Epithelial cell of proximal tubule (primary cell): Measurements from ENCODE around the gene NOX3. TPM values are rescaled to one million over a fixed set of nuclear protein-coding genes. Genes with fewer than 3 reads are reported as not detected.
"Not testable (repeated sequence)": the region's sequence is repeated elsewhere in the genome, so short reads cannot be mapped to it uniquely, and the experiment has no call there.

Experiments
- DNase-seq: peaks from one replicate; pipeline ENCODE4 v3.0.0-alpha.2; 2011; ENCODE audit warnings: low read depth
- H3K4me3 ChIP-seq: 2 replicates; pipeline ENCODE4 v1.5.1; 2011; ENCODE audit warnings: low read depth, mild to moderate bottlenecking, low read length
- total RNA-seq: library from RNA; depleted of rRNA; stranded (reverse); fragments of >200 nt; gene quantifications from 2 replicates; pipeline ENCODE4 v1.2.3, GENCODE V29; 2015
- TF ChIP-seq, protein P1 (sequence below): conservative IDR thresholded peaks from 2 replicates; pipeline ENCODE4 v1.5.1; 2012; ENCODE audit warnings: low read depth, mild to moderate bottlenecking, low read length

The NOX3 gene
- total RNA-seq, 1 donor from 2014 or later: not detected

DNA sequence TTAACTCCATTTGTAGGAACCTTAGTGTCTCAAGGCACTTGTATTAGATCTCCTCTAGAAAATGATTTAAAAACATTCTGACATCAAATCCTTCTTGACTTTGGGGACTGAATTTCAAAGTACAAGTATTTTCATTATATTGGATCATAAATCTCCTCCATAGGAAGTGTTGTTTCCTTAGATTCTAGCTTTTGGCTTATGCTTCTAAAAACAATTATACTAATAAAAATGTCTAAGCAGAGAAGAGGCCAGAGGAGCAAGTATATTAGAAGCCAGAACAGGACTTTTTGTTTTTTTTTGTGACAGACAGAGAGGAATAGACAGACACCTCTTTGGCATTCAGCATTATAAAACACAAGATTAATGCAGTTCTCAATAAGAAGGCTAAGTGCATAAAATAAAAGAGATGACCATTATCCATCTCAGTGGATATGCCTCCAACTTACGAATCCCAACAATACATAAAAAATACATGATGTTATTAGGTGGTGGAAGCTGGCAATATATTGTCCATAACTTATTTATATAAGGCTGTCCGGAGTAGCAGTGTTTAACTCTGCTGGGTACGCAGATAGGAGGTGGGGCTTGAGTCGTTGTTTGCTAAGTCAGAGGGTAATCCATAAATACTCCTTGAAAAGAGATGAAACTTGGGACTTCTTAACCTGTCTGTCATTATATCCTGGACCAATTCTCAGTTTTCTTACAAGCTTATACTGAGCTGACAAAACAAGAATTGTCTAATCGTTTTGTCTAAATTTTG lies 31.9 kb upstream of the NOX3 start:
- DNase-seq: no peak
- TF ChIP-seq, protein P1, sequence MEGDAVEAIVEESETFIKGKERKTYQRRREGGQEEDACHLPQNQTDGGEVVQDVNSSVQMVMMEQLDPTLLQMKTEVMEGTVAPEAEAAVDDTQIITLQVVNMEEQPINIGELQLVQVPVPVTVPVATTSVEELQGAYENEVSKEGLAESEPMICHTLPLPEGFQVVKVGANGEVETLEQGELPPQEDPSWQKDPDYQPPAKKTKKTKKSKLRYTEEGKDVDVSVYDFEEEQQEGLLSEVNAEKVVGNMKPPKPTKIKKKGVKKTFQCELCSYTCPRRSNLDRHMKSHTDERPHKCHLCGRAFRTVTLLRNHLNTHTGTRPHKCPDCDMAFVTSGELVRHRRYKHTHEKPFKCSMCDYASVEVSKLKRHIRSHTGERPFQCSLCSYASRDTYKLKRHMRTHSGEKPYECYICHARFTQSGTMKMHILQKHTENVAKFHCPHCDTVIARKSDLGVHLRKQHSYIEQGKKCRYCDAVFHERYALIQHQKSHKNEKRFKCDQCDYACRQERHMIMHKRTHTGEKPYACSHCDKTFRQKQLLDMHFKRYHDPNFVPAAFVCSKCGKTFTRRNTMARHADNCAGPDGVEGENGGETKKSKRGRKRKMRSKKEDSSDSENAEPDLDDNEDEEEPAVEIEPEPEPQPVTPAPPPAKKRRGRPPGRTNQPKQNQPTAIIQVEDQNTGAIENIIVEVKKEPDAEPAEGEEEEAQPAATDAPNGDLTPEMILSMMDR: no peak
- no peak overlapping the region for H3K4me3 ChIP-seq

DNA sequence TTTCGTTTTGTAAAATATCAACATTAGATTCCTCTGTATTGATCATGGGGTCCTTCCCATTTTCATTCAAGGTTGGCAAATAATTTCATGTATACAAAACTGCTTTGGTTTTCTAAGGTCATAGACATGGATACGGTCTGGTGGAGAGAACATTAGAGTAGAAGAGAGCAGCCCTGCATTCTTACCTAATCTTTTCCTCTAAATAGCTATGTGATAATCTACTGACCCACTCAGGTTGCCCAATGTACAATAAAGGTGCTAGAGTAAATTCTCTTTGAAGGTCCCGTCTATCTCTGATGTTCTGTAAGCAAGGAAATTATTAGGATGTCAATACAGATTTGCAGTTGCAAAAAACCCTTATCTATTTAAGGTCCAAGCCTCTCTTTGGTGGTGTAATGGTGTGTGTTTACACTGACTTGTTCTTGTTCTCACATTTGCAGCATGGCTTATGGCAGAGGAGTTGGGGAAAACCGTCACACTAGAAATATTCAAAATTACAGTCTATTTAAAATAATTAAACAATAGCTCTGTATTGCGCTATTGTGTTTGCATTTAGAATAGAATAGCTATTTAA lies 31.2 kb upstream of the NOX3 start:
- TF ChIP-seq, protein P1: no peak
- DNase-seq: no peak
- no peak overlapping the region for H3K4me3 ChIP-seq

DNA sequence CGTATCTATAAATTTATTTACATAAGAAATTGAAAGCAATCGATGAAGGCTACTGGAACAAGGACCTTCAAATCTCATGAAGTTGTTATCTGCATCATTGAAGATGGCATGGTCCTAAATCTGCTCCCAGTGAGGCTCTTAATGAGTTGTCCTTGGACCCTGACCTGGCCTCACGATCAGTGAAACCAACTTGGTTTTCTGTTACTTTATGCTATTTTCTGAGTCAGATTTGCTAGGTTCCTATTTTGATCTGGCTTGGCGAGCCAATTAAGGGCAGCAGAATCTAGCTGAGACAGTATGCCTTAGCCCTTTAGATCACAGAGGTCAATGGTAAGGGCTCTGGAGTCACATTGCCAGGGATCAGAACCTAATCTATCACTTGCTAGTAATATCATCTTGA lies 30.1 kb upstream of the NOX3 start:
- no peak for DNase-seq
- no peak overlapping the region for H3K4me3 ChIP-seq
- TF ChIP-seq, protein P1: no peak

DNA sequence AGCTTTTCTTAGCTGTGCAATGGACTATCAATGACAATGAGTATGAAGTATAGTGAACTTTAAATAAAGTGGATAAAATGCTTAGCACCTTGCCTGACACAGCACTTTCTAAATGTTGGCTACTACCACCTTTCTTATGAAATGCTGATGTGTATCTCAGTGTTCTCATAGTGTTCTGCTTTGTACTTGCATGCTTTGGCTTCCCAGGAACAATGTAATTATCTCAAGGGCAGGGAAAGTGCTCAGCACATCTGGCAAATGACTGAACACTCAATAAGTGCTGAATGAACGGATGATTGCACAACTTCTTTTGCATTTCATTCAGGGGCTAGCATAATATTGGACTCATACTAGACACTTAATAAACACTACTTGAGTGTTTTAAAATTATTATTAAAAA lies 28.2 kb upstream of the NOX3 start:
- H3K4me3 ChIP-seq: no peak overlapping the region
- no peak for DNase-seq
- TF ChIP-seq, protein P1: no peak

DNA sequence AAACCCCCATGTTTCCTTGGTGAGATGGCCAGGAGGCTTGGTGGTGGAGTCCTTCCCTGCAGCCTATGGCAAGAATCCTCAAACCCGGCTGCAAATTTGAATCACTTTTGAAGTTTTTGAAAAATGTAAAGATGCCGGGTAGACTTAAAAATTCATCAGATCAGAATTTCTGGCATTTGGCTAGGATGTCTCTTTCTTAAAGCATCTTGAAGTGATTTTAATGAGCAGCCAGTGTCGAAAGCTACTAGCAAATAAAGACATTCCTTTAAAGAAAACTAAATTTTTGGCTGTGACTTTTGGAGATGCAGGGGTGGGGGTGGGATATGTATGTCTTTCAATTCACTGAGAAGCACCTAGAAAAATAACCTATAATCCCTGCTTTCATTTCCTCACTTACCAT lies 25.6 kb upstream of the NOX3 start:
- DNase-seq: no peak
- TF ChIP-seq, protein P1: no peak

DNA sequence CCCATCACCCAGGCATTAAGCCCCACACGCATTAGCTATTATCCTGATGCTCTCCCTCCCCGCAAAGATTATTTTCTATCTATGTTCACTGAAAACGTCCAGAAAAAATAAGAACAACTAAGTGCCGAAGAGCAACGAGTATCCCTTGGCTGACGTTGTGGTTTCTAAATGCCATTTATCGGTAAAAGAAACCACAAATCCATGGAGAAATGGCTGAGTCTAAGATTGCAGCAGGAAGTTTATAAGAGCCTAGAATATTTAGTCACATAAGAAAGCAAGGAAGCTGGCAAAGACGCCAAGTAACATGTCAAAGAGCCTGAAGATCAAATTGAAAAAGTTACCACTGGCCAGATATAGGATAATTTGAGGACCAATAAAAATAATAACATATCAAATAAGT lies 18.1 kb upstream of the NOX3 start:
- H3K4me3 ChIP-seq: no peak overlapping the region
- DNase-seq: no peak
- TF ChIP-seq, protein P1: no peak

More for the DNA sequence above, 25.6 kb upstream of the NOX3 start:
- H3K4me3 ChIP-seq: no peak overlapping the region

DNA sequence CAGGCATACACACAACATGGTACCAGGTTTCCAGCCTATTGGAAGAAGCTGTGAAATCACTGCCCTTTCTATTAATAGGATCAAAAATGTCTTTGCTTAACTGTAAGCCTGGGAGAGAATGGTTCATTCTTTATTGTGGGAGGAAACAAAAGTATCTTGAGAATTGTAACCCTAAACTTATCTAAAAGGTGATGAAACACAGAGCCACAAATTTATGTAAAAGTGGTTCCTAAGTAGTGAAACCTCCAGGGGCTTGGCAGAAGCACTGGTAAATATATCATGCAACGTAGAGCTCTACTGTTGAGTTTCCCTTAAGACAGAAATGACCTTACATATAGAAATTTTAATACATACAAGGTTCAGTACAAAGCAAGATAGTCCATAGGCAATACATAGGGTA lies 17.2 kb upstream of the NOX3 start:
- DNase-seq: no peak
- H3K4me3 ChIP-seq: no peak overlapping the region
- TF ChIP-seq, protein P1: no peak

DNA sequence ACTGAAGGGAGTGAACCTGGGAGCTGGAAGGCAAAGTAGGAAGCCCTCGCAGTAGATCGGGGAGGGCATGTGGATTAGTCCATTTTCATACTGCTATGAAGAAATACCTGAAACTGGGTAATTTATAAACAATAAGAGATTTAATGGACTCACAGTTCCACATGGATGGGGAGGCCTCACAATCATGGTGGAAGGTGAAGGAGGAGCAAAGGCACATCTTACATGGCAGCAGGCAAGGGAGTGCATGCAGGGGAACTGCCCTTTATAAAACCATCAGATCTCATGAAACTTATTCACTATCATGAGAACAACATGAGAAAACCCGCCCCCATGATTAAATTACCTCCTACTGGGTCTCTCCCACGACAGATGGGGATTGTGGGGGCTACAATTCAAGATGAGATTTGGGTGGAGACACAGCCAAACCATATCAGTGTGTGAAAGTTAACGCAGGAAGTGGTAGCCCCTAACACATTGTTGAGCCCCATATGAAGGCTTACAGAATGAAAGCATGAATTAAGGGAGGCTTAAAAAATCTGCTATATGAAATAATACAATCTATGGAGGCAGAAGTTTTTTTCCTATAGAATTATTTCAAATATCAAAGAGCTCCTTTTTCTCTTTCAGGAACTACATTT lies 15.5 kb upstream of the NOX3 start:
- DNase-seq: not testable (repeated sequence)

DNA sequence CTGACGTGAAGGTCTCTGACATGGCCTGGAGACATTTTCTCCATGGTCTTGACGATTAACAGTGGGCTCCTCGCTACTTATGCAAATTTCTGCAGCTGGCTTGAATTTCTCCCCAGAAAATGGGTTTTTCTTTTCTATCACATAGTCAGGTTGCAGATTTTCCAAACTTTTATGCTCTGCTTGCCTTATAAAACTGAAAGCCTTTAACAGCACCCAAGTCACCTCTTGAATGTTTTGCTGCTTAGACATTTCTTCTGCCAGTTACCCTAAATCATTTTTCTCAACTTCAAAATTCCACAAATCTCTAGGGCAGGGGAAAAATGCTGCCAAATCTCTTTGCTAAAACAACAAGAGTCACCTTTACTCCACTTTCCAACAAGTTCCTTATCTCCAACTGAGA lies 12.9 kb upstream of the NOX3 start:
- DNase-seq: not testable (repeated sequence)

More for the DNA sequence above, 15.5 kb upstream of the NOX3 start:
- not testable (repeated sequence) for H3K4me3 ChIP-seq

More for the DNA sequence above, 12.9 kb upstream of the NOX3 start:
- H3K4me3 ChIP-seq: not testable (repeated sequence)
